Non-pigmented ciliary epithelial cell (primary cell): Measurements from ENCODE around the gene PPCS.
"Not testable (repeated sequence)": the region's sequence is repeated elsewhere in the genome, so short reads cannot be mapped to it uniquely, and the experiment has no call there.

Experiments used
- DNase-seq: peaks from one replicate; pipeline ENCODE4 v3.0.0-alpha.2; 2010; ENCODE audit warnings: low read depth

PPCS gene

DNA sequence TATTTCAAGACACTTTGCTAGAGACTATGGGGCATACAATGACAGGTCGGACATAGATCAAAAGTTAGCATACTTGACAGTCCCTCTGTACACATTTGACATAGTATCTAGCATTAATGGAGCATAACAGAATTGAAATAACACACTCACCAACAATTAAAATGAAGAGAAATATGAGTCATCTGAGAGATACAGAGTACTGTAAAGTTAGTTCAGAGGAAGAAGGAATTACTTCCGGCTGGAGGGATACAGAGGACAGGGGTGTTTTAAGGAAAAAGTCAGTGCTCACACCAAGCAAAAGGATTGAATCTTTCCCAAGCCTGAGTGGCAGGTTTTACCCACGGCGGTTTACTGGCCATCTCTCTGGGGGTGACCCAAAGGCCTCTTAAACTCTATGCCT is 3.0 kb upstream of the PPCS start:
- peak; percentile 4 for DNase-seq

DNA sequence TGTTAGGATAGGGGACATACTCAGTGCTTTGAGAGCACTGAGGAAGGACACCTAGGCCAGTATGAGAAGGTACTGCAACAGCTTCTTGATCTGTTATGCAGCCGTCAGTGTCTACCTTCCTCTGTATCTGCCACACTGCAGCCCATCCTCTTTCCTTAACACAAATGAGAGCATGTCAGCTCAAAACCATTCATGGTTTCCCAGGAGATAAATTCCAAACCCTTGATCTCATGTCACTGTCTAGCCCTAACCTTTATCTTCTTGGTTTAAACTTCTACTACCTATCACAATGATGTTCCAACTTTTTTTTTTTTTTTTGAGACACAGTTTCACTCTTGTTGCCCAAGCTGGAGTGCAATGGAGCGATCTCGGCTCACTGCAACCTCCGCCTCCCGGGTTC is 1.9 kb upstream of the PPCS start:
- DNase-seq: no peak

DNA sequence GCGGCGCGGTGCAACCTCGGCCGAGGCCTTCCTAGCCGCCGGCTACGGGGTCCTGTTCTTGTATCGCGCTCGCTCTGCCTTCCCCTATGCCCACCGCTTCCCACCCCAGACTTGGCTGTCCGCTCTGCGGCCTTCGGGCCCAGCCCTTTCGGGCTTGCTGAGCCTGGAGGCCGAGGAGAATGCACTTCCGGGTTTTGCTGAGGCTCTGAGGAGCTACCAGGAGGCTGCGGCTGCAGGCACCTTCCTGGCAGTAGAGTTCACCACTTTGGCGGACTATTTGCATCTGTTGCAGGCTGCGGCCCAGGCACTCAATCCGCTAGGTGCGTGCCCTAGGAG is 379 bp downstream of the PPCS start:
- DNase-seq: peak; percentile 10

DNA sequence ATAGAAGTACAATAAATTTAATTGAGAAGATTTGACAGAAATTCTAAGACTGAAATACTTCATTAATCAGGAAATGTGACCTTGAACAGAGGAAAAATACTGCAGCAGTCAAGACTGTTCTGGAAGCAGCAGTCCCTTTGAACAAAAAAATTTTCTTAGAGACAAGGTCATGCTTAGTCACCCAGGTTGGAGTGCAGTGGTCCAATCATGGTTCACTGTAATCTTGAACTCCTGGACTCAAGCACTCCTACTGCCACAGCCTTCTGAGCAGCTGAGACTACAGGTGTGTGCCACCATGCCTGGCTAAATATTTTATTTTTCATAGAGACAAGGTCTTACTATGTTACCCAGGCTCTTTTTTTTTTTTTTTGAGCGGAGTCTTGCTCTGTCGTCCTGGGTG is 4.9 kb downstream of the PPCS start:
- no peak for DNase-seq

DNA sequence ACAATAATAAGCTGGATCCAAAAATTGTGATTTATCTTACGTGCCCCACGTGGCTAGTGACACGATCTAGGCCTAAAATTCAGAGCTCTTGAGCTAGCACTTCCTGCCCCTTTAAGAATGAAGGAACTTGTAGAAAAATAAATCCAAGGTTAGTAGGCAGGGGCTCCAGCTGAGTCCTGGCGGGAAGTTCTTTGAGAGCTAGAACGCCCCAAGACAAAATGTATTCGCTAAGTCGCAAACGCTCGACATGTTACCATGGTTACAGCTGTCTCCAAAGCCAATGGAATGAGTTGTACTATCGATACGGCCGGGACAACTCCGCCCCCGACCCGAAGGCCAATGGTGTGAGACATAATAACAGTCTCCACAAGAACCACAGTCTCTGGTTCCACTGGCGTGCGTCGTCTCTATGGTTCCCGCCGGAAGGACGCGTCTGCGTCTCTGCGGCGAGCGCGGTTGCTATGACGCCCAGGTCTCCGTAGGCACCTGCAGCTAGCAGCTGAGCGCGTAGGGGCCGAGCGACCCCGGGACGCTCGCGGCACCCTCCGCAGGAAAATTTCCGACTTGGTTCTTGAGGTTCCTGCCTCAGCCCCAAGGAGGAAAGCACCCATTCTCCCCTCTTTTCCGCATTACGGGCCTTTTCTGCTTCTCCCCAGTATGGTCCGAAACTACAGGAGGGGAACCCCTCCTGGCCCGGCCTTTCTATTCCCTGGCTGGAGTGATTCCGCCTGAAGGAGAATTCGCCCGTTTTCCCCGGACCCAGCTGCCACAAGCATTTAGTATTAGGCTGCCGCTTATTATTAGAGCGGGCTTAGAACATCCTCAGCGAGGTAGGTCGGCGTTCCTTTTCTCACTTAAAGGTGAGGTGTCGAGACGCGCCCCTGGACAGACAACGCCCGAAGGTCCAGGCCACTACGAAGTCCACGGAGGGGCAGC is 6.8 kb downstream of the PPCS start, which contains the start of gene CCDC30:
TSS of gene CCDC30 (plus strand) at position 459 of the 936 bp plus-strand sequence. CDS start 17,266 bp downstream, outside the sequence.
- peak; percentile 96 for DNase-seq

DNA sequence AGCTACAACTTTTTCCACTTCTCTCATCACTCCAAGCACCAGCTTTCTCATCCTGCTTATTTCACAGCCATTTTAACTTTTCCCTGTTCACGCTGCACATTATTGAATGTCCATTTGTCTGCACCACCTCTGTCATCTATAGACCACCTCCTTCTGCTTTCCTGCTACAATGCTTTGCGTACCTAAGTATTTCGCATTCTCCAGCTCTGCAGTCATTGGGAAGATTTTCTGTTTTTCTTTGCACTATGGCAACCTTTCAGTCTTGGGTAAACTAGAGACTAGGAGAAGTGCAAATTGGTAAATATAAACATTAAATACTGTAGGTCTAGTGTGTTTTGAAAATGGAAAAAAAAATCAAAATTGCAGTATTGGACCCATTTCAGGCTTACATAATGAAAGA is 7.6 kb downstream of the PPCS start:
- no peak for DNase-seq

DNA sequence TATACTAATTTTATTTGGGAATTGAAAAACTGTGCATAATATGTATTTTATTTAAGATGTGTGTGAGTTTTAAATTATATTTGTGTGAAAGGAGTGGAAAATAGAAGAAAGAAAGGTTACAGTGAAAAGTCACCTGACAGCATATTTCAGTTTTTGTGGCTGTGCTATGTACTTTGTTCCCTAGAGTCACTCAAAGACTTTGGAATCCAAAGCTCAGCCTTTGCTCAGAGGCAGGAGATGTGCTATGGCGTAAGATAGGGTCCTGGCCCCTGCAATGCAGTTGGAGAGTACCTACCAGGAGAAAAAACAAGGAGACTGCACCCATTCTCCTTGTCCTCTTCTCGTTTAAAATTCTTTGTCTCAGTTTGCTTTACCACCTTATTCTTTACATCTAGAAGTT is 9.7 kb downstream of the PPCS start:
- DNase-seq: no peak

DNA sequence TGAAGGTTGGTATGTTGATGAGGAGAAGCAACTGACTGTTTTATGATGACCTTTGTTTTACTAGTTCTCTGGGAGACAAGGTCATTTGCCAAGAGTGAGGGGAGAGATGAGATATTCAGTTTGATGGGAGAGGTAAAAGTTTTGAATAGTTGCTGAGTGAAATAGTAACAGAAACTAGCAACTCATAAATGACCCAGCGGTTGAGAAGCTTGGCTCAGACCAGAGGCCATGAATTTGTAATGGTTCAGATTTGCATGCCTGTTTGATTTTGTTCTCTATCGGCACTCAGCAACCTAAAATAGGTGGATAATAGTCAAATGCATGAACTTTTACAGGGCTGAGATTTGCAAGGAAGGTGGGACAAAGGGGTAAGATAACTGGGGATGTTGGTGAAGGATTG is 13.4 kb downstream of the PPCS start:
- no peak for DNase-seq

DNA sequence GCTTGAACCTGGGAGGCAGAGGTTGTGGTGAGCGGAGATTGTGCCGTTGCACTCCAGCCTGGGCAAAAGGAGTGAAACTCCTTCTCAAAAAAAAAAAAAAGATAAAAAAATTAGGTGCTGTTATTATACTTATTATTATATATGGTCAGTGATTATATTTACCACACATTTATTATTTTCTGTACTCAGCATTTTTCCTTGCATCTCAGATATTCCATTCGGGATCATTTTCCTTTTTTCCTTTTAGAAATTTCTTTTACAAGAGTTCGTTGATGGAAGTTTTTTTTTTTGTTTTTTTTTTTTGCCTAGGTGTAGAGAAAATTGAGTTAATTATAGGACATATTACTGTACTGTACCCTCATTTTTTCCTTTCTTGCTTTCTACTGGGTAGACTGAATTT is 20.3 kb downstream of the PPCS start:
- DNase-seq: no peak

DNA sequence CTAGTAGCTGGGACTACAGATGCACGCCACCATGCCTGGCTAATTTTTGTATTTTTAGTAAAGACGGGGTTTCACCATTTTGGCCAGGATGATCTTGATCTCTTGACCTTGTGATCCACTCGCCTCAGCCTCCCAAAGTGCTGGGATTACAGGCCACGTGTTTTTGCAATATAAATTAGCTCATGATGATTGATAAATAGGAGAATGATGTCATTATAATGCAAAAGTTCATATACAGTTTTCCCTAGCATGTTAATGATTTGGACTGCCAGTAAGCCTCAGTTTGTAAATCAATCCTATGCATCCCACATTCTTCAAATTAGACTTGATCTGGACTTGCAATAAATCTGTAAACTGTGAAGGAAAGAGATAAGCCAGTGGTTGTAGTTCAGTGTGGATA is 21.0 kb downstream of the PPCS start:
- not testable (repeated sequence) for DNase-seq

DNA sequence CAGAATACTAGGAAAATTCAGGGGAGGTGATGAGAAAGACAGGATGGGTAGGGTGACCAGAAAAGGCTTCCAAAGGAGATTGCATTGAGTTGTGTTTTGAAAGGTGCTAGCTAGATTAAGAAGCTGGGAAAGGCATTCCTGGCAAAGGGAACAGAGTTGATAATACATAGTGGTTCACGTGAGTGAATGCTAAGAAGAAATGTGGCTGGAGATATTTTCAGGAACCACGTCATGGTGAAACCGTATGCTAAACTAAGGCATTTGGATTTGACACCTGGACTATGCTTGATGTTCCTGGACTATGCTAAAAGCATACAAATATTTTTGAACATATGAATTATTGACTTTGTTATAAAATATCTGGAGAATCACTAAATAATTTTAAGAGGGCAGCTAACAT is 21.4 kb downstream of the PPCS start:
- DNase-seq: no peak

DNA sequence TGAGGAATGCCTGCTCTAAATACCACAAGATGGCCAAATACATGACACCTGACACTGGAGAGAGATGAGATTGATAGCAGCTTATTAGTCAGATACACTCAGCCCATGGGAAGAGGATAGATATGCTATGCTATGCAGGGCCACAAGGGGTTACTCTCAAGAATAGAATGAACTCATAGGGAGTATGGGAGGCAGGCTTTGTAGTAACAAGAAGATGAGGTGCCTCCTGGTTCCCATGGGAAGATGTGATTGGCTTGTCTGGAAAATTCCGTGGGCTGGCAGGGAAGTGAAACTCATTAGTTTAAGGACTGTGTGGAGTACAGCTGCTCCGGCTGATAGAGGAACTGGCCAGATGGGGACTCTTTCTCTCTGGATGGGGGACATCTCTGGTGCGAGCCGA is 23.3 kb downstream of the PPCS start:
- DNase-seq: peak; percentile 6

DNA sequence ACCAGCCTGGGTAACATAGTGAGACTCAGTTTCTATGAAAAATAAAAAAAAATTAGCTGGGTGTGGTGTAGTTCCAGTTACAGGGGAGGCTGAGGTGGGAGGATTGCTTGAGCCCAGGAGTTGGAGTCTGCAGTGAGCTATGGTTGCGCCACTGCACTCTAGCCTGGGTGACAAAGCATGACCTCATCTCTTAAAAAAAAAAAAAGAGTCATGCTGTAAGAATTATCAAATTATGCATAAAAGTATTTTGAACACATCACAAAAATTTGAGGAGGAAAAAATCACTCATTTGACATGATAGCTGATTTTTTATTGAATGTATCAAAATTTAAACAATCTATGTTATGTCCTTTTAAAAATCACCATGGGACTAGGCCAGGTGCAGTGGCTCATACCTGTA is 24.6 kb downstream of the PPCS start:
- no peak for DNase-seq

DNA sequence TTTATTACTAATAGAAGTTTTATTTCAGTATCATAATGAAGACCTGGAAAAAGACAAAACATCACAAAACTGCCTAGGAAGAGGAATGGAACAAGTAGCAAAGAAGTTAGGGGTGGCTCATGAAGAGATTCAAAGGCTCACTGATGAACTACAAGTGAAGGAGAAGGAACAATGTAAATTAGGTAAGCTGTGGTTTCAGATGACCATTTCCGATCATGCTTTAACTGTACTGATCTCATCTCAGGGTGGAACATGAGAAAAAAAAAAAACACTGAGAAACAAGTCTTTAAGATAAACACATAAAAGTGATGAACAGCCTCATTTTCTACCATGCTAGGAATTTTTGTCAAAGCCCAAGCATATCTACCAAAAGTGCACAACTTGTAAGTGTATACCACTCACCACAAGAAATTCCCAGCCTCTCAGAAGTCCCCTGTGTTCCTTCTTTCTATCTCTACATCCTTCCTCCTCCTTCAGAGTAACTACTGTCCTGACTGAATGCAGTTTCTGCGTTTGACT is 26.4 kb downstream of the PPCS start:
- DNase-seq: no peak

DNA sequence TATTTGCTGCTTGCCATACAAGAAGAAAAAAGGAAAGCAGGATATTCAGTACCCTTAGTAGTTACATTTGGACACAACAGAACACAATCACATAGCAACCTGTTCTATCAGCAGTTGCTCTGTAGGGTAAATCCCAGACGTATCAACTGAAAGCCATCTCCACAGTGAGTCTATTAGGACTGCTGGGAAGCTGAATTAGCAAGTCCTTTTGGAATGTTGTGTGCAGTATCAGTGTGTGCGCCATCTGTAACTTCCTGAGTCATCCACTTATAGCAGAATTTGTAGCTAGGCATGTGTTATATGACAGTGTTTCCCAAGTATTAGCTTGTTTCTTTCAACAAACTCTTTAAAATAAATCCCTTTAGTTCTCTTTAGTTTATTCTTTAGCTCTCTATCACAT is 28.0 kb downstream of the PPCS start:
- peak; percentile 88 for DNase-seq

DNA sequence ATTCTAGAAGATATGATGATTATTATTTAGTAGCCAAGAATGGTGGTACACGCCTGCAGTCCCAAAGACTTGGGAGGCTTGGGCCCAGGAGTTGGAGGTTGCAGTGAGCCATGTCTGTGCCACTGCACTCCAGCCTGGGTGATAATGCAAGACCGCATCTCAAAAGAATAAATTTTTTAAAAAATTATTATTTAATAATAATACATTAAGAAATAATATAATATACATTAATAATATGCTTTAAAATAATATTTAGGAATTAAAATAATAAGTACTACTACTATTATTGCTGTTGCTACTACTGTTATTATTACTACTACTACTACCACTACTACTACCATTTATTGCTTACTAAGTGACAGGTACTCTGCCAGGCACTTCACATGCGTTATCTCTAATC is 33.9 kb downstream of the PPCS start:
- DNase-seq: no peak

DNA sequence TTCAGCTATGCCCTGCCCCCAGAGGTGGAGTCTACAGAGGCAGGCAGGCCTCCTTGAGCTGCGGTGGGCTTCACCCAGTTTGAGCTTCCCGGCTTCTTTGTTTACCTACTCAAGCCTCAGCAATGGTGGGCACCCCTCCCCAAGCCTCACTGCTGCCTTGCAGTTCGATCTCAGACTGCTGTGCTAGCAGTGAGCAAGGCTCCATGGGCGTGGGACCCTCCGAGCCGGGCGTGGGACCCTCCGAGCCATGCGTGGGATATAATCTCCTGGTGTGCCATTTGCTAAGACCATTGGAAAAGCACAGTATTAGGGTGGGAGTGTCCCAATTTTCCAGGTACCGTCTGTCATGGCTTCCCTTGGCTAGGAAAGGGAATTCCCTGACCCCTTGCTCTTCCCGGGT is 45.7 kb downstream of the PPCS start:
- DNase-seq: not testable (repeated sequence)

DNA sequence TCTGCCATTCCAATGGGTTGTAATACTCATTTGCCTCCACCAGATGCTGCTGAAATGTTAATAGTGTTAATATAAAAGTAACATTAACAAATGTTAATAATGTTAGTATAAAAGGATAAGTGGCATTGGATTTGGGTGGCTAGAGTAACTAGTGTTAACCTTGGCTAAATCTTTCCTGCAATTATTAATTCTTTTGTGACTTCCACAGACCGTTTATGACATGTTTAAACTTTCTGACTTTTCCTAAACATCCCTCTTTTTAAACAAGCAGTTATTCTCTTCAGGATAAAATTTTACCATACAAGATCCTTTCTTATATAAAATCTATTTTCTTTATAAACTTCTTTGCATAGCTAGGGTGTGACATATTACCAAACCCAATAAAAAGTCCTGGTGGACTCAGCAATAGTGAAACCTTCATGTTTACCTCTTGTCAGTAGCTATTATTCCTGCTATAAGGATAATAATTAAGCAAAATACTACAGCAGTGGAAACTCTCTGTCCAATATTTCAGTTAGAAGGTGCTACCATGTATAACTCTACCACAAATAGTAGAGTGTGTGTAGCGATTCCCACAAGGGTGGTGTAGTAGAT is 48.3 kb downstream of the PPCS start:
- no peak for DNase-seq

DNA sequence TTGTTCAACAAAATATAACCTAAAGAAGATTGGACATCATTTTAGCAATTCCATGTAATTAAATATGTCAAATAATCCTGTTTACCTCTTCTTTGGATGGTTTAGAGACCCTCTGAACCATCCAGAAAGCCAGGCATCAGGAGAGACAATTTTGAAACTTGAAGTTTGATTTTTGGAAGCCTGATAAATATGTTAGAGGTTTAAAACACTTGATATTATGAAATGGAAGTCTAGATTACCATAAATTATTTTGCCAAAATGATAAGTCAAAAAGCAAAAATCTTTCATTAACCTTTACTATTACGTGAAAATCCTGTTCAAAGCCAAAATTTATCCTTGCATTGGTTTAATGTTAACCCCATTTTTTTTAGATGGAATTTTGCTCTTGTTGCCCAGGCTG is 50.2 kb downstream of the PPCS start:
- no peak for DNase-seq
